ENCODE measurements around the gene KIAA0232.

- no peak for TF ChIP-seq CTCF (IDR thresholded peaks at IDR 0.05; ENCODE audit: low read depth, low read length)
- TF ChIP-seq EZH2phosphoT487 (IDR thresholded peaks at IDR 0.05; ENCODE audit: low read depth) = no peak
These were observed 129.9 kb downstream of the KIAA0232 start for GRCh38 chr4:6912441-6912840.

All from OCI-LY3 (cell line).